ENCODE results near the gene SLC26A11.

The SLC26A11 gene

DNA sequence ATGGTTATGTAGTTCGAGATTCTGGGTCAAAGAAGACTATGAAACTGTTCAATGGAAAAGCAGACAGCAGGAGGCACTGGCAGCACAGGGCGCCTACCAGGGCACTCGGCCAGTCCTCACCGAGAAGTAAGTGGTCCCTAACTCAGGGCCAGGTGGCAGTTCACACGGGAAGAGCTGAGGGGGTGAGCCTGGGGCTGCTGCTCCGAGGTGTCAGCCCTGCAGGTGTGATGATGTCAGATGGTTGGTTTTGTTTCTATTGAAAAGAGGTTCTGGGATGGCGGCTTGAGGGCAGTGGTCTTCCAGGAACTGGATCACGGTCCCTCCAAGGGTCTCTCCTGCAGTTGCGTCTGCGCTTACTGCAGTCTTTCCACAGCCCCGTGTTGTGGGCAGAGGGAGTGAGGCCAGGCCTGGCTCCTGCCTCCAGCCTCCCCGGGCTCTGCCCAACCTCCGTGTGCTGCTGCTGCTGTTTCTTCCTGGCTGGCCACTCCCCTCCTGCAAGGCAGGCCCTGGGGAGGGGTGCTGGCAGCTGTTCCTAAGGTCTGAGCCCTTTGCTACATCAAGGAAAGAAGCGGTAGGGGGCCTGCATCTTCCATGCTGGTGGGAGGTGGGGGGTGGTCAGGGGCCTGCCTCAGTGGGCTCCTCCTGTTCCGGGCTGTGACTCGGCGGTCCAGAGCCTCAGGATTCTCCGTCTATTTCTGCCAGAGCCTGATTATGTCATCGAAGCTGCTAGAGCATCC lies 63.1 kb downstream of the SLC26A11 start:
- H3K4me3 Mint-ChIP-seq: no peak overlapping the region
- H3K4me1 Mint-ChIP-seq (ENCODE audit: low read depth): peaks cover 25% of the 10 kb centered on the region
- no peaks in the 10 kb centered on the region for H3K36me3 Mint-ChIP-seq
- no peaks in the 10 kb centered on the region for H3K9me3 Mint-ChIP-seq (ENCODE audit: low read depth)
- H3K27ac Mint-ChIP-seq: peak overlapping the region; percentile 58
- no peaks in the 10 kb centered on the region for H3K27me3 Mint-ChIP-seq

DNA sequence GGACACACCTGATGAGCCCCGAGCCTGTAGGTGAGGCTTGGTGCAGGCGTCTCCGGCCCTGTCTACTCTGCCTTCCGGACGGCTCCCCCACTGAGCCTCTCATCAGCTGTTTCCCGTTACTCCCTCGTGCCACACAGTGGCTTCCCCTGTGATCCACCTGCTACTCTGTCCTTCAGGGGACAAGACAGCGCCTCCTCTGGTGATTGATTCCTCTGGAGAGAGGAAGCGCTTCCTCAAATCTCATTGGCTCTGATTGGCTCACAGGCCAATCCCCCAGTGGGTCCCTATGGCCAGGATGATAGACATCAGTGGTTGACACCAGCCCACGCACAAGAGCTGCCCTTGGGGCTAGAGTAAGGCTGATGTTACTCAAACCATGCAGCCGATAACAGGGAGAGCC lies 64.4 kb downstream of the SLC26A11 start:
- no peaks in the 10 kb centered on the region for H3K27me3 Mint-ChIP-seq
- peaks cover 17% of the 10 kb centered on the region for H3K4me1 Mint-ChIP-seq (ENCODE audit: low read depth)
- H3K9me3 Mint-ChIP-seq (ENCODE audit: low read depth): no peaks in the 10 kb centered on the region
- peak overlapping the region; percentile 20 for H3K4me3 Mint-ChIP-seq
- H3K27ac Mint-ChIP-seq: peak overlapping the region; percentile 81
- no peaks in the 10 kb centered on the region for H3K36me3 Mint-ChIP-seq

DNA sequence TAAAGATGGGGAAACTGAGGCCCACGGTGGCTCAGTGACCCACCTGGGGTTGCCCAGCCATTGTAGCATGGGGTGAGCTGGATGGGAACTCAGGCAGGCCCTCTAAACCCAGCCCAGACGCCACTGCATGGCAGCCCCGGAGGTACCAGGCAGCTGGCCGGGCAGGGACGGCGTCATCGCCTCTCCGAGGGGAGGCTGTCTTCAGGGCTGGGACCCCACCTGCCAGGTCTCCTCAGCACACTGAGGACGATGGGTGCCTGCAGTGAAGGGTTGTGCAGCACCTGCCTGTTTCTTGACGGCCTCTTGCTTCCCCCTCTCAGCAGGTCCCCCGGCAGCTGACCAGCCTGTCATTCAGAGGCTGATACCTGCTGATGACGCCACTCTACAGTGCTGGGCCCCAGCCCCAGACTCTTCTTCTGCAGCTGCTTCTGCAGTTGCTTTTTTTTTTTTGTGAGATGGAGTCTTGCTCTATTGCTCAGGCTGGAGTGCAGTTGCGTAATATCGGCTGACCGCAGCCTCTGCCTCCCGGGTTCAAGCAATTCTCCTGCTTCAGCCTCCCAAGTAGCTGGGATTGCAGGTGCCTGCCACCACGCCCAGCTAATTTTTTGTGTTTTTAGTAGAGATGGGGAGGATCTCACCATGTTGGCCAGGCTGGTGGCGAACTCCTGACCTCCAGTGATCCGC lies 65.2 kb downstream of the SLC26A11 start:
- Mint-ChIP-seq H3K36me3 (no peaks in the 10 kb centered on the region), H3K4me1 (ENCODE audit: low read depth) (peaks cover 15% of the 10 kb centered on the region), H3K9me3 (ENCODE audit: low read depth) (no peaks in the 10 kb centered on the region), H3K27me3 (no peaks in the 10 kb centered on the region), H3K27ac (no peak overlapping the region), H3K4me3 (no peak overlapping the region)

DNA sequence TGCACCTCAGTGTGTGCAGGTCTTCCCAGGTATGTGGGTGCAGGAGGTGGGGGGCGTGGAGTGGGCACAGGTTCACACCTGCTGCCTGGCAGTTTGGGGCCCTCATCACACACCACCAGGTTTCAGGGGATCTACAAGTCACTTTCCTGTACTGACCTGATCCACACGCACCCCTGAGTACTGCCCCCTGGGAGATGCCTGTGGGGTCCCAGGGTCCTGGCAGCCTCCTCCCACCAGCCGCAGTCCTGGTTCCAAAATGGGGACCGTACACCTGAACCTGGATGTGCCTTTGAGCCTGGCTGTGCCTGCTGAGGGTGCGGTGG lies 66.4 kb downstream of the SLC26A11 start:
- Mint-ChIP-seq H3K27me3 (no peaks in the 10 kb centered on the region), H3K36me3 (peaks cover 3% of the 10 kb centered on the region), H3K4me3 (no peak overlapping the region), H3K4me1 (ENCODE audit: low read depth) (peaks cover 12% of the 10 kb centered on the region), H3K9me3 (ENCODE audit: low read depth) (no peaks in the 10 kb centered on the region), H3K27ac (no peak overlapping the region)

DNA sequence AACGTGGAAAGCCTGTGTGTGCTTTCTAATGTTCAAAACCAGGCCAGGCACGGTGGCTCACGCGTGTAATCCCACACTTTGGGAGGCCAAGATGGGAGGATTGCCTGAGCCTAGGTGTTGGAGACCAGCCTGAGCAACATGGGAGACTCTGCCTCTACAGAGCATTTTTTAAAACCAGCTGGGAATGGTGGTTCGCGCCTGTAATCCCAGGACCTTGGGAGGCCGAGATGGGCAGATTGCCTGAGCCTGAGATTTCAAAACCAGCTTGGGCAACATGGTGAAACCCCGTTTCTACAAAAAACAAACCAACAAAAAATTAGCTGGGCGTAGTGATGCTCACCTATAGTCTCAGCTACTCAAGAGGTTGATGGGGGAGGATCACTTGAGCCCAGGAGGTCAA lies 66.8 kb downstream of the SLC26A11 start:
- Mint-ChIP-seq H3K9me3 (ENCODE audit: low read depth) (no peaks in the 10 kb centered on the region), H3K27me3 (no peaks in the 10 kb centered on the region), H3K4me1 (ENCODE audit: low read depth) (peaks cover 12% of the 10 kb centered on the region), H3K36me3 (peaks cover 3% of the 10 kb centered on the region), H3K4me3 (no peak overlapping the region), H3K27ac (peak overlapping the region; percentile 66)

DNA sequence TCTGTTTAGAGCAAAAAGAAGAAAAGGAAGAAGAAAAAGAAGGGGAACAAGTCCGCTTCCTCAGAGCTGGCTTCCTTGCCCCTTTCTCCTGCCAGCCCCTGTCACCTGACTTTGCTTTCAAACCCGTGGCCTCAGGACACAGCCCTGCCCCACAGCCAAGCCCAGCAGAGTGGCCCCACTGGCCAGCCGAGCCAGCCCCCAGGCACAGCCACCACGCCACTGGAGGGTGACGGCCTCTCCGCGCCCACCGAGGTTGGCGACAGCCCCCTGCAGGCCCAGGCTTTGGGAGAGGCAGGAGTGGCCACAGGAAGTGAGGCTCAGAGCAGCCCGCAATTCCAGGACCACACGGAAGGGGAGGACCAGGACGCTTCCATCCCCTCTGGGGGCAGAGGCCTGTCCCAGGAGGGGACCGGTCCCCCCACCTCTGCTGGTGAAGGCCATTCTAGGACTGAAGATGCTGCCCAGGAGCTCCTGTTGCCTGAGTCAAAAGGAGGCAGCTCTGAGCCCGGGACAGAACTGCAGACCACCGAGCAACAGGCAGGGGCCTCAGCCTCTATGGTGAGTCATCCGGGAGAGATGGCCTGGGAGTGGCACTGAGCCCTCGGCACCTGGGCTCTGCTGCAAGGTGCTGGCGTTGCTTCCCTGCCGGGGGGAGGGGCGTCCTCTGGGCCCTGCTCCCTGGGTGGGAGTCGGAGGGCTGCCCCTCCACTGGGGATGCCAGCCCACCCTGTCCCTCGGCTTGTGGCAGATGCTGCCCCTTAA lies 67.8 kb downstream of the SLC26A11 start:
- Mint-ChIP-seq H3K4me1 (ENCODE audit: low read depth) (peaks cover 10% of the 10 kb centered on the region), H3K27ac (peak overlapping the region; percentile 72), H3K36me3 (peaks cover 3% of the 10 kb centered on the region), H3K9me3 (ENCODE audit: low read depth) (no peaks in the 10 kb centered on the region), H3K4me3 (no peak overlapping the region), H3K27me3 (no peaks in the 10 kb centered on the region)

DNA sequence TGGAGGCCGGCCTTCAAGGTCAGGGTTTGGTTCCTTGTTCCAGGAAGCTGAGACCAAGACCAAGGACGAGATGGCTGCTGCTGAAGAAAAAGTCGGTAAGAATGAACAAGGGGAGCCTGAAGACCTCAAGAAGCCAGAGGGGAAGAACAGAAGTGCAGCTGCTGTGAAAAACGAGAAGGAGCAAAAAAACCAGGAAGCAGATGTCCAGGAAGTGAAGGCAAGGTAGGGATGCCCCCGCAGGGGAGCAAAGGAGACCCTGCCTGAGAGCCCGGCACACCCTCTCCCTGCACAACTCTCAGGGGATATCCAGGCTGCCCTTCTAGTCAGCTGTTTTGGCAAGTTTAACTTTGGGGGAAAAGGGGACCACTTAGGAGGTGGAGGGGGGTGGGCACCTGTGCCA lies 69.4 kb downstream of the SLC26A11 start:
- no peak overlapping the region for H3K4me3 Mint-ChIP-seq
- peaks cover 9% of the 10 kb centered on the region for H3K4me1 Mint-ChIP-seq (ENCODE audit: low read depth)
- no peaks in the 10 kb centered on the region for H3K9me3 Mint-ChIP-seq (ENCODE audit: low read depth)
- peaks cover 3% of the 10 kb centered on the region for H3K36me3 Mint-ChIP-seq
- no peak overlapping the region for H3K27ac Mint-ChIP-seq
- no peaks in the 10 kb centered on the region for H3K27me3 Mint-ChIP-seq

DNA sequence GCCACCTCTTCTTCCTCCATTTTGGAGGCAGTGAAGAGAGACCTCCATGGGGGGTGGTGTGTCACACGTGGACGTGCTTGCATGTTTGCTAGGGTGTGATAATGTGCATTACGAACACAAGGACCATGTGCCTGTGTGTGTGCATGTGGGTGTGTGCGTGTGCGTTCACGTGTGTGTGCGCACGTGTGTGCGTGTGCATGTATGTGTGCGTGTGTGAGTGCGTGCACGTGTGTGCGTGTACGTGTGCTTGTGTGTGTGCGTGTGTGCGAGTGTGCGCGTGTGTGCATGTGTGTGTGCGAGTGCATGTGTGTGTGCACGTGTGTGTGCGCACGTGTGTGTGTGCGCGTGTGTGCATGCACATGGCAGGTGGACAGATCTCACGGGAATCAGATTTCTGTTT lies 69.9 kb downstream of the SLC26A11 start:
- peaks cover 3% of the 10 kb centered on the region for H3K36me3 Mint-ChIP-seq
- no peaks in the 10 kb centered on the region for H3K27me3 Mint-ChIP-seq
- H3K9me3 Mint-ChIP-seq (ENCODE audit: low read depth): no peaks in the 10 kb centered on the region

DNA sequence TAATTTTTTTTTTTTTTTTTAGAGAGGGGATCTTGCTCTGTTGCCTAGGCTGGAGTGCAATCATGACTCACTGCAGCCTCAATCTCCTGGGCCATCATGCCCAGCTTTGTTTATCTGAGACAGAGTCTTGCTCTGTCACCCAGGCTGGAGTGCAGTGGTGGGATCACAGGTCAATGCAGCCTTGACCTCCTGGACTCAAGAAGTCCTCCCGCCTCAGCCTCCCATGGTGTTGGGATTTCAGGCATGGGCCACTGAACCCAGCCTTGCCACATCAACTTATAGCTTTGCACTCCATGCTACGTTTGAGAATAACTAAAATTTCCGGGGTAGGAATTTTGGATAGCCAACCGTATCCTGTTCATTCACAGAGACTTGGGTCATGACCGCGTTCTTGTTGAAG lies 71.0 kb downstream of the SLC26A11 start:
- H3K27ac Mint-ChIP-seq: peak overlapping the region; percentile 51
- no peak overlapping the region for H3K4me3 Mint-ChIP-seq
- H3K27me3 Mint-ChIP-seq: no peaks in the 10 kb centered on the region
- H3K4me1 Mint-ChIP-seq (ENCODE audit: low read depth): peaks cover 6% of the 10 kb centered on the region
- H3K36me3 Mint-ChIP-seq: peaks cover 3% of the 10 kb centered on the region
- no peaks in the 10 kb centered on the region for H3K9me3 Mint-ChIP-seq (ENCODE audit: low read depth)

More for the DNA sequence above, 69.9 kb downstream of the SLC26A11 start:
- Mint-ChIP-seq H3K4me3 (no peak overlapping the region), H3K27ac (peak overlapping the region; percentile 34), H3K4me1 (ENCODE audit: low read depth) (peaks cover 7% of the 10 kb centered on the region)

DNA sequence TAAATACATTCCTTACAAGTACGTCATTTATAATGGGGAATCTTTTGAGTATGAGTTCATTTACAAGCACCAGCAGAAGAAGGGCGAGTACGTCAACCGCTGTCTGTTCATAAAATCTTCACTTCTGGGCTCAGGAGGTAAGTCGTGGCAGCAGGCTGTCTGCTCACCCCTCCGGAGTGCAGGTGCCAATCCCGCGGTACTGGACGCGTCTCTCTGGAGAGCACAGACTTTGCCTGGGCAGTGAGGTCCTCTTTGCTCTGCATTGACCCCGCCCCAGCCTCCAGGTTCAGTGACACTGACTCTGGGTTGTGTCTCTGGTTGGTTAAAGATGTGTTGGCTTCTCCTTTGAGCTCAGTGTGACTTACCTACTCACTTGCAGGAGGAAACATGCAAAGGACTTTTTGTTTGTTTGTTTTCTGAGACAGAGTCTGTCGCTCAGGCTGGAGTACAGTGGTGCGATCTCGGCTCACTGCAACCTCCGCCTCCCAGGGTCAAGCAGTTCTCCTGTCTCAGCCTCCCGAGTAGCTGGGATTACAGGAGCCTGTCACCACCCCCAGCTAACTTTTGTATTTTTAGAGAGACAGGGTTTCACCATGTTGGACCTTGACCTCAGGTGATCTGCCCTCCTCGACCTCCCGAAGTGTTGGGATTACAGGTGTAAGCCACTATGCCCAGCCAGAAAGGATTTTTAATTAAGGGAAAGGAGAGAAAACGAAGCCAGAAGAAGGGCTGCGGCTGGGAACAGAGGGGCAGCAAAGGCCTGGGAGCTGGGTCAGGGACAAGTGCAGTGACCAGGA lies 71.7 kb downstream of the SLC26A11 start:
- Mint-ChIP-seq H3K4me3 (no peak overlapping the region), H3K27ac (peak overlapping the region; percentile 51), H3K27me3 (no peaks in the 10 kb centered on the region), H3K36me3 (peaks cover 3% of the 10 kb centered on the region), H3K9me3 (ENCODE audit: low read depth) (no peaks in the 10 kb centered on the region), H3K4me1 (ENCODE audit: low read depth) (peaks cover 6% of the 10 kb centered on the region)

DNA sequence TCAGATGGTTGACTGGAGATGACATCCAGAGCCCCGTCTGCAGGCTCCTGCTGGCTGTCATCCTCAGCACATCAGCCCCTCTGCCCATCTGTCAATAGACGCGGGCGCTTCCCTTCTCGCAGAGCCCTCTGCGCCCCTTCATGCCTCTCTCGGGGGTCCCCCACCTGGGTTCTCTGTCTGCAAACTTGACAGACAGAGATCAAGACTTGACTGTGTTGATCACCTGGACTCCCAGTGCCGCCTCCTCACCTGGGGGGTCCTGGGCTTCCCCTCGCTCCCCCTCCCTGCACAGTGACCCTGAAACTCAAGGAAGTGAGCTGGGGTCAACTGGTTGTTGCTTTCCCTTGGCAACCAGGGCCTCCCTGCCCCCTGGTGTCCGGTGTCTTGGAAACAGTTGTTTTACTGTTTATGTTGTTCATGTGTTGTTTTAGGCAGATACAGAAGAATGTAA lies 72.3 kb downstream of the SLC26A11 start:
- H3K27ac Mint-ChIP-seq: no peak overlapping the region
- peaks cover 3% of the 10 kb centered on the region for H3K36me3 Mint-ChIP-seq
- no peaks in the 10 kb centered on the region for H3K27me3 Mint-ChIP-seq
- H3K4me1 Mint-ChIP-seq (ENCODE audit: low read depth): peaks cover 4% of the 10 kb centered on the region
- no peak overlapping the region for H3K4me3 Mint-ChIP-seq
- H3K9me3 Mint-ChIP-seq (ENCODE audit: low read depth): no peaks in the 10 kb centered on the region

DNA sequence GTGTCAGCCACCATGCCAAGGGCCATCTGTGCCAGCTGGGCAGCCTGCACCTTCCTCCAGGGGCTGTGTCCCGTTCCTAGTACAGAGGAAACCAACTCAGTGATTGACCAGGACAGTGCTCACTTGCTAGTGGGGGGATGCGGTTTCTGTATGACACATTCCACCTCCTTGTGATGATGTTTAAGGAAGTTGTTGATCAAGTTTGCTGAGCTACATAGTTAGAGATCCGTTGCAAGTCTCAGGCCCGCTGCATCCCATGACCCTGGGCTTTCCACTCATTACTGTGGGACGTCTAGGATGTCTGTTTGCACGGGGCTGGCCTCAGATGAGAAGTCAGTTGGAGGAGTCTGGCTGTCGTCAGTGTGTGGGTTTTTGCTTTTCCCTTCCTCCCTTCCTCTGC lies 74.0 kb downstream of the SLC26A11 start:
- peak overlapping the region; percentile 75 for H3K27ac Mint-ChIP-seq

DNA sequence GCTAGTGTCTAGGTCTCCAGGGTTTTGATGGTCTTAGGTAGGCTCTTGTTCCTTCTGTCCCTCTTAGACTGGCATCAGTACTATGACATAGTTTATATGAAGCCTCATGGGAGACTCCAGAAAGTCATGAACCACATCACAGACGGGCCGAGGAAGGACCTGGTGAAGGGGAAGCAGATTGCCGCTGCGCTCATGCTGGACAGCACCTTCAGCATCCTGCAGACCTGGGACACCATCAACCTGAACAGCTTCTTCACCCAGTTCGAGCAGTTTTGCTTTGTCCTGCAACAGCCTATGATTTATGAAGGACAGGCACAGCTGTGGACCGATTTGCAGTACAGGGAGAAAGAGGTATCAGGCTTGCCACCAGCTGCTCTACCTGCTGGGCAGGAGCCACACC lies 74.4 kb downstream of the SLC26A11 start:
- Mint-ChIP-seq H3K36me3 (peaks cover 8% of the 10 kb centered on the region), H3K4me3 (no peak overlapping the region), H3K27ac (no peak overlapping the region), H3K27me3 (no peaks in the 10 kb centered on the region), H3K4me1 (ENCODE audit: low read depth) (peaks cover 2% of the 10 kb centered on the region), H3K9me3 (ENCODE audit: low read depth) (peaks cover 2% of the 10 kb centered on the region)

More for the DNA sequence above, 74.0 kb downstream of the SLC26A11 start:
- Mint-ChIP-seq H3K4me1 (ENCODE audit: low read depth) (peaks cover 2% of the 10 kb centered on the region), H3K27me3 (no peaks in the 10 kb centered on the region), H3K4me3 (no peak overlapping the region), H3K9me3 (ENCODE audit: low read depth) (no peaks in the 10 kb centered on the region), H3K36me3 (peaks cover 6% of the 10 kb centered on the region)

DNA sequence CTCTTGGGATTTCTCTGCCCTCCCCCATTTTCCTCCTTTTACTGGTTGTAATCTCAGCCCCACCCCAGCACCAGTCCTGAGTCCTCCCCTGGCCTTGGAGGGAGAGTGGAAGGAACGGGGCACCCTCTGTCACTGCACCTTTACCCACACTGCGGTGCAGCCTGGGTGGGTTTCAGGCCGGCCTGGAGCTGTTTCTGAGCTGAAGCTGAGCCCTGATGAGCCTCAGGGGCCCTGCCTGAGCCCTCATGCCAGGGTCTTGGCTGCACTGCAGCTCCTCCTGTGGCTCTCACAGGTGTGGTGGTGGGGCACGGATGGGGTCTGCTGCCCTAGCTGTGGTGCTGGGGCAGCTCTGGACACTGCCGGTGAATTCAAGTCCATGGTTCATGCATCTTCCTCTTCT lies 74.9 kb downstream of the SLC26A11 start:
- Mint-ChIP-seq H3K27me3 (no peaks in the 10 kb centered on the region), H3K27ac (no peak overlapping the region), H3K36me3 (peaks cover 11% of the 10 kb centered on the region), H3K9me3 (ENCODE audit: low read depth) (peaks cover 3% of the 10 kb centered on the region), H3K4me3 (no peak overlapping the region), H3K4me1 (ENCODE audit: low read depth) (peaks cover 2% of the 10 kb centered on the region)

Data from activated naive CD8-positive, alpha-beta T cell (primary cell).